Endothelial cell of umbilical vein (primary cell): Measurements from ENCODE around the gene NLRP4. TPM values are rescaled to one million over a fixed set of nuclear protein-coding genes. Genes with fewer than 3 reads are reported as not detected.

ENCODE experiments used
- BruUV-seq: library from RNA; stranded (reverse); fragments of 400-500 nt; replicated peaks from 2 replicates; lab custom pipeline; 2021; lab: Mats Ljungman, UMichigan
- CTCF ChIA-PET: fragments of 300-600, 350-600 bp; sonication (Branson Sonifier 250); formaldehyde crosslinking; loops from one replicate; lab custom pipeline; 2021; ENCODE audit warnings: antibody characterized with exemption, inconsistent platforms; lab: Charles Lee
- POLR2A ChIA-PET: fragments of 300-600, 350-600 bp; sonication (Branson Sonifier 250); formaldehyde crosslinking; loops from one replicate; lab custom pipeline; 2021; ENCODE audit warnings: antibody characterized with exemption, inconsistent platforms; lab: Charles Lee
- DNase-seq: peaks from one replicate; pipeline ENCODE4 v3.0.0-alpha.2; 2011; ENCODE audit warnings: low read depth, low spot score
- FAIRE-seq: peaks from 2 replicates; lab custom pipeline; 2011; peaks lifted over from hg19 to GRCh38; lab: Jason Lieb, UNC
- H2AFZ ChIP-seq: 2 replicates; pipeline ENCODE4 v1.6.0; 2012; ENCODE audit warnings: low read depth, low read length, control low read depth, inconsistent platforms
- H3K27ac ChIP-seq: 2 replicates; pipeline ENCODE4 v1.5.1; 2011; ENCODE audit warnings: low read depth, mild to moderate bottlenecking, control low read depth, low read length, moderate library complexity; ENCODE audit not compliant: insufficient read depth
- H3K27me3 ChIP-seq, 2 experiments: 2 replicates each; pipeline versions ENCODE4 v1.6.0 to v1.6.1; 2011; ENCODE audit warnings: low read length in 2 of 2, mixed read lengths in 1 of 2; ENCODE audit not compliant: control insufficient read depth in 2 of 2, insufficient read depth in 2 of 2
- H3K36me3 ChIP-seq, 2 experiments: 2 replicates in 1 of 2; 3 replicates in 1 of 2; pipeline ENCODE4 v1.5.1; 2011; ENCODE audit warnings: low read length in 2 of 2, mild to moderate bottlenecking in 1 of 2, moderate library complexity in 1 of 2; ENCODE audit not compliant: control insufficient read depth in 2 of 2, insufficient read depth in 2 of 2; ENCODE audit errors: extremely low read depth in 1 of 2
- H3K4me1 ChIP-seq: 3 replicates; pipeline ENCODE4 v1.5.1; 2011; ENCODE audit warnings: mild to moderate bottlenecking, low read length; ENCODE audit not compliant: control insufficient read depth, insufficient read depth; ENCODE audit errors: extremely low read depth
- H3K4me2 ChIP-seq: 2 replicates; pipeline ENCODE4 v1.6.1; 2011; ENCODE audit warnings: low read length, control low read depth, mixed read lengths; ENCODE audit not compliant: insufficient read depth
- H3K4me3 ChIP-seq, 3 experiments: fragments of 200-600 bp in 1 of 3; sonication (generic), shearing (Covaris generic) in 1 of 3; replicated peaks in 1 of 3; 2 replicates each; pipeline ENCODE4 v1.5.1; 2011 to 2016; ENCODE audit warnings: control low read depth in 3 of 3, low read length in 3 of 3, mild to moderate bottlenecking in 2 of 3, inconsistent platforms in 1 of 3, low read depth in 1 of 3, moderate library complexity in 1 of 3; ENCODE audit not compliant: insufficient read depth in 1 of 3
- H3K79me2 ChIP-seq: 2 replicates; pipeline ENCODE4 v1.6.0; 2012; ENCODE audit warnings: low read length, inconsistent platforms; ENCODE audit not compliant: control insufficient read depth, insufficient read depth
- H3K9ac ChIP-seq: replicated peaks from 2 replicates; pipeline ENCODE3; 2011; ENCODE audit warnings: low read length, control low read depth; ENCODE audit not compliant: insufficient read depth; ENCODE audit errors: extremely low read depth
- H3K9me1 ChIP-seq: replicated peaks from 3 replicates; pipeline ENCODE4 v1.6.0; 2011; ENCODE audit warnings: mild to moderate bottlenecking, low read length; ENCODE audit not compliant: control insufficient read depth, insufficient read depth; ENCODE audit errors: extremely low read depth
- H3K9me3 ChIP-seq: replicated peaks from 2 replicates; pipeline ENCODE4 v1.5.1; 2012; ENCODE audit warnings: low read length, inconsistent platforms; ENCODE audit not compliant: control insufficient read depth, insufficient read depth
- H4K20me1 ChIP-seq: replicated peaks from 2 replicates; pipeline ENCODE3; 2011; ENCODE audit warnings: mild to moderate bottlenecking, low read length; ENCODE audit not compliant: control insufficient read depth, insufficient read depth; ENCODE audit errors: extremely low read depth
- CTCF ChIP-seq, 2 donors: IDR thresholded peaks; 1 replicate in 1 of 2; 2 replicates in 1 of 2; pipeline ENCODE4 v1.5.1; 2011; ENCODE audit warnings: low read length in 2 of 2, mild to moderate bottlenecking in 2 of 2, moderate library complexity in 2 of 2, control low read depth in 1 of 2, inconsistent platforms in 1 of 2, low read depth in 1 of 2; ENCODE audit not compliant: insufficient read depth in 1 of 2; ENCODE audit errors: extremely low read depth in 1 of 2
- EZH2 ChIP-seq: IDR thresholded peaks from 2 replicates; pipeline ENCODE4 v1.6.1; 2012; ENCODE audit warnings: borderline replicate concordance, low read depth, mild to moderate bottlenecking, moderate library complexity, low read length, inconsistent platforms; ENCODE audit not compliant: severe bottlenecking
- FOS ChIP-seq: IDR thresholded peaks from 2 replicates; pipeline ENCODE4 v1.6.1; 2011; ENCODE audit warnings: mild to moderate bottlenecking, low read length, moderate library complexity, borderline replicate concordance; ENCODE audit not compliant: insufficient read depth
- GATA2 ChIP-seq: IDR thresholded peaks from 2 replicates; pipeline ENCODE4 v1.7.0; 2011; ENCODE audit warnings: low read depth, mild to moderate bottlenecking, moderate library complexity, mixed read lengths, low read length; ENCODE audit not compliant: insufficient read length, insufficient read depth
- JUN ChIP-seq: IDR thresholded peaks from 2 replicates; pipeline ENCODE4 v1.6.1; 2011; ENCODE audit warnings: borderline replicate concordance, low read depth; ENCODE audit not compliant: insufficient read length, insufficient read depth
- MYC ChIP-seq: IDR thresholded peaks from one replicate; pipeline ENCODE4 v1.6.1; 2011; ENCODE audit warnings: mild to moderate bottlenecking, low read depth, low read length
- POLR2A ChIP-seq: IDR thresholded peaks from 2 replicates; pipeline ENCODE4 v1.6.1; 2012; ENCODE audit warnings: low read depth, mild to moderate bottlenecking, control low read depth, low read length
- POLR2AphosphoS5 ChIP-seq: IDR thresholded peaks from 2 replicates; pipeline ENCODE4 v1.6.1; 2012; ENCODE audit warnings: low read depth, mild to moderate bottlenecking, control low read depth, low read length, moderate library complexity; ENCODE audit not compliant: insufficient read depth
- dilution Hi-C: fragments of 300-500 bp; cut with MboI; formaldehyde crosslinking; loops from one replicate; pipeline ENCODE4 v1.15.0; 2019; ENCODE audit warnings: low sequenced_read_pairs; ENCODE audit not compliant: extremely low pct_ligation_motif_present
- intact Hi-C: fragments of 100-400 bp; cut with micrococcal nuclease; formaldehyde crosslinking; loops from one replicate; pipeline ENCODE4 v1.10.0; 2022
- polyA plus RNA-seq, 4 experiments: library from polyadenylated mRNA; depleted of rRNA in 3 of 4; stranded (reverse) in 3 of 4; unstranded in 1 of 4; fragments of >200 nt; gene quantifications; 2 replicates each; pipeline versions ENCODE4 v1.2.1 to v1.2.3, GENCODE V29; 2011 to 2012; ENCODE audit warnings: missing spikeins in 1 of 4
- total RNA-seq: library from RNA; stranded (reverse); gene quantifications from 2 replicates; pipeline ENCODE4 v1.2.3, GENCODE V29; 2021
- TF ChIP-seq, protein P1 (sequence below): IDR thresholded peaks from 2 replicates; pipeline ENCODE4 v1.6.1; 2011; ENCODE audit not compliant: insufficient read depth, insufficient read length

Gene NLRP4
- total and polyA plus RNA-seq, 2 donors (not counting 3 experiments of a cell fraction or from before 2014, with no cell fraction given): not detected

DNA sequence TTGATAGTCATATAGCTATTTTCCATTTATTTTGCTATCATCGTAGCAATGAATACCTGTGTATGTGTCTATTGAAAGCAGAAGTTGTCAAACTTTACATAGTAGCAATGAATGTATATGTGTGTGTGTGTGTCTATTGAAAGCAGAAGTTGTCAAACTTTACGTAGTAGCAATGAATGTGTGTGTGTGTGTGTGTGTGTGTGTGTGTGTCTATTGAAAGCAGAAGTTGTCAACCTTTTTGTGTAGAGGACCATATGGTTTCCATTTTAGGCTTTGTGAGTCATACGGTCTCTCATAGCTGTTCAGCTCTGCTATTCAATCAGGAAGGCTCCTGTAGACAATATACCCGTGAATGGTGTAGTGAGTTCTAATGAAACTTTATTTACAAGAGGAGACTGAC, 20.8 kb downstream of the NLRP4 start:
- Histone ChIP-seq H3K4me3 (no peak overlapping the region), H3K27me3 (no peaks in the 10 kb centered on the region), H3K9ac (no peak overlapping the region), H3K9me1 (no peaks in the 10 kb centered on the region), H3K27ac (no peak overlapping the region), H3K4me2 (no peak overlapping the region), H3K36me3 (no peaks in the 10 kb centered on the region), H3K9me3 (no peaks in the 10 kb centered on the region), H2AFZ (no peak overlapping the region), H3K4me1 (no peaks in the 10 kb centered on the region), H3K79me2 (no peaks in the 10 kb centered on the region), H4K20me1 (no peaks in the 10 kb centered on the region)
- BruUV-seq: no TSS peak
- FAIRE-seq (no peak), DNase-seq (no peak)
- TF ChIP-seq, protein P1, sequence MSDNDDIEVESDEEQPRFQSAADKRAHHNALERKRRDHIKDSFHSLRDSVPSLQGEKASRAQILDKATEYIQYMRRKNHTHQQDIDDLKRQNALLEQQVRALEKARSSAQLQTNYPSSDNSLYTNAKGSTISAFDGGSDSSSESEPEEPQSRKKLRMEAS: no peak
- TF ChIP-seq MYC (no peak), JUN (no peak), POLR2A (no peak), CTCF (IDR thresholded peaks at IDR 0.05; ENCODE audit: extremely low read depth in 1 of 2, insufficient read depth in 1 of 2, low read depth in 1 of 2, low read length in 2 of 2) (no peak), FOS (no peak), EZH2 (no peak), GATA2 (no peak), POLR2AphosphoS5 (no peak)
- CTCF ChIA-PET: no interaction called here
- dilution Hi-C loops (no loop called here), intact Hi-C loops (no loop called here)
- POLR2A ChIA-PET: no interaction called here
